MM.1S (cell line): Measurements from ENCODE around the gene HS6ST3.

Experiments used
- DNase-seq: peaks from one replicate; pipeline ENCODE4 v3.0.0-alpha.2; 2015
- H2AFZ ChIP-seq: fragments of 300-600 bp; sonication (generic); 2 replicates; pipeline ENCODE4 v1.6.0; 2016; ENCODE audit warnings: antibody characterized with exemption, low read length
- H3F3A ChIP-seq: fragments of 300-600 bp; sonication (generic); 2 replicates; pipeline ENCODE4 v1.6.1; 2016; ENCODE audit warnings: mild to moderate bottlenecking, antibody characterized with exemption, low read length, moderate library complexity, mixed read lengths; ENCODE audit not compliant: insufficient read depth
- H3K27ac ChIP-seq: fragments of 300-600 bp; sonication (generic); 2 replicates; pipeline ENCODE4 v1.5.1; 2016; ENCODE audit warnings: mild to moderate bottlenecking, low read length
- H3K27me3 ChIP-seq: fragments of 300-600 bp; sonication (generic); replicated peaks from 2 replicates; pipeline ENCODE4 v1.6.0; 2016; ENCODE audit warnings: low read length; ENCODE audit not compliant: insufficient read depth
- H3K36me3 ChIP-seq: fragments of 300-600 bp; sonication (generic); replicated peaks from 2 replicates; pipeline ENCODE4 v1.6.1; 2016; ENCODE audit warnings: mild to moderate bottlenecking, low read length, mixed read lengths; ENCODE audit not compliant: insufficient read depth
- H3K4me1 ChIP-seq: fragments of 300-600 bp; sonication (generic); 2 replicates; pipeline ENCODE4 v1.6.1; 2016; ENCODE audit warnings: low read length, mixed read lengths
- H3K4me2 ChIP-seq: fragments of 300-600 bp; sonication (generic); 2 replicates; pipeline ENCODE4 v1.6.0; 2016; ENCODE audit warnings: low read depth, low read length
- H3K4me3 ChIP-seq: fragments of 300-600 bp; sonication (generic); 2 replicates; pipeline ENCODE4 v1.5.1; 2016; ENCODE audit warnings: low read length, mixed read lengths
- H3K79me2 ChIP-seq: fragments of 300-600 bp; sonication (generic); 2 replicates; pipeline ENCODE4 v1.6.1; 2016; ENCODE audit warnings: mixed run types, low read length, mixed read lengths
- H3K9ac ChIP-seq: fragments of 300-600 bp; sonication (generic); 2 replicates; pipeline ENCODE4 v1.6.1; 2016; ENCODE audit warnings: low read length, mixed read lengths
- H3K9me2 ChIP-seq: fragments of 300-600 bp; sonication (generic); replicated peaks from 2 replicates; pipeline ENCODE4 v1.6.1; 2016; ENCODE audit warnings: mild to moderate bottlenecking, low read length, mixed read lengths; ENCODE audit not compliant: insufficient read depth
- H3K9me3 ChIP-seq: fragments of 300-600 bp; sonication (generic); replicated peaks from 2 replicates; pipeline ENCODE4 v1.6.1; 2016; ENCODE audit warnings: mild to moderate bottlenecking, low read length, mixed read lengths; ENCODE audit not compliant: insufficient read depth
- H4K20me1 ChIP-seq: fragments of 300-600 bp; sonication (generic); 2 replicates; pipeline ENCODE4 v1.6.1; 2016; ENCODE audit warnings: mild to moderate bottlenecking, low read length, moderate library complexity, mixed read lengths; ENCODE audit not compliant: insufficient read depth
- CTCF ChIP-seq: fragments of 300-600 bp; sonication (generic); IDR thresholded peaks from 2 replicates; pipeline ENCODE4 v1.5.1; 2016; ENCODE audit warnings: antibody characterized with exemption, low read length, mixed read lengths
- EZH2 ChIP-seq: fragments of 300-600 bp; sonication (generic); optimal IDR thresholded peaks from 2 replicates; pipeline ENCODE3; 2017; ENCODE audit warnings: low read depth, mild to moderate bottlenecking, antibody characterized with exemption, low read length, mixed read lengths
- EZH2phosphoT487 ChIP-seq: fragments of 300-600 bp; sonication (generic); IDR thresholded peaks from 2 replicates; pipeline ENCODE4 v1.6.1; 2018; ENCODE audit warnings: antibody characterized with exemption, low read length

HS6ST3 gene

DNA sequence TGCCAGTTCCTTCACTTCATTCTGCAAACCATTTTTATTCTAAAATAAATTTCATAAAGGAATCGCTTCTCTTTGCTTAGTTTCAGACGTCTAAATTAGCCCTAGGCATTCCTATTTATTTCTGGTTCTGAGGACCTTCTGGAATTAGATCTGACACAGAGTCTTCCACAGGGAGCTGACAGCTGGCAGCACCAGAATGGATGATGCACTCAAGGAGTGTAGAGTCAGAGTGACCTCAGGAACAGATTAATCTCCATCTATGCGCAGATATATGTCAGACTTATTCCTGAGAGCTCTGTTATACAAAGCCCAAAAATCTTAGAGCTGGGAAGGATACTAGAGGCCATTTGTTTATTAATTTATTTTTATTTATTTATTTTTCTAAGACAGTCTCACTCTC, 450.8 kb downstream of the HS6ST3 start:
- H3K9me2 ChIP-seq, result no peaks in the 10 kb centered on the region
- H3K79me2 ChIP-seq, result no peaks in the 10 kb centered on the region
- no peaks in the 10 kb centered on the region for H4K20me1 ChIP-seq
- TF ChIP-seq EZH2 (no peak), CTCF (no peak), EZH2phosphoT487 (no peak)
- H3K4me1 ChIP-seq, result no peaks in the 10 kb centered on the region
- H3K9ac ChIP-seq, result no peak overlapping the region
- no peak overlapping the region for H3K4me2 ChIP-seq
- H3K4me3 ChIP-seq, result no peak overlapping the region
- no peaks in the 10 kb centered on the region for H3K36me3 ChIP-seq
- no peaks in the 10 kb centered on the region for H3K27me3 ChIP-seq
- no peak for DNase-seq
- no peaks in the 10 kb centered on the region for H3F3A ChIP-seq
- H2AFZ ChIP-seq, result no peak overlapping the region
- H3K9me3 ChIP-seq, result no peaks in the 10 kb centered on the region
- H3K27ac ChIP-seq, result no peak overlapping the region

DNA sequence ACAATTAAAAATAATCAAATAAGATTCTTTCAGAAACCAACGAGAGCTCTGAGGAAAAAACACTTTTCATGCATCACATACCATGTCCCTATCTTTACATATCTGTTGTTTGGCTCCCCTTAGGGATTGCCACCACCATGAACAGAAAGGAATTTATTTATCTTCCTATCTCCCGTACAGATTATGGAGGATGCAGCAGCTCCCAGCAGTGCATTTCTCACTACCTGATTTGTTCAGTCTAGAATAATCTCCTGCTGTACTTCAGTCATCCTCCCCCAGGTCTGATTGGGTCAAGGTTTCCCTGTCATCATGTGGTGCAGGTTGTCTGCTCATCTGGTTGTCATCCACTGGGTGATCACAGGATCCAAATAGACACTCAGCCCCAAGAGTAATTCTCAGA, 453.1 kb downstream of the HS6ST3 start:
- H4K20me1 ChIP-seq, result no peaks in the 10 kb centered on the region
- H3K79me2 ChIP-seq, result no peaks in the 10 kb centered on the region
- no peak overlapping the region for H3K27ac ChIP-seq
- H3K27me3 ChIP-seq, result no peaks in the 10 kb centered on the region
- no peak overlapping the region for H3K4me2 ChIP-seq
- H3K4me3 ChIP-seq, result no peak overlapping the region
- no peak for DNase-seq
- H3K36me3 ChIP-seq, result no peaks in the 10 kb centered on the region
- H3K9me3 ChIP-seq, result no peaks in the 10 kb centered on the region
- TF ChIP-seq EZH2 (no peak), CTCF (no peak), EZH2phosphoT487 (no peak)
- H3F3A ChIP-seq, result no peaks in the 10 kb centered on the region
- H2AFZ ChIP-seq, result no peak overlapping the region
- no peaks in the 10 kb centered on the region for H3K9me2 ChIP-seq
- no peak overlapping the region for H3K9ac ChIP-seq
- H3K4me1 ChIP-seq, result no peaks in the 10 kb centered on the region

DNA sequence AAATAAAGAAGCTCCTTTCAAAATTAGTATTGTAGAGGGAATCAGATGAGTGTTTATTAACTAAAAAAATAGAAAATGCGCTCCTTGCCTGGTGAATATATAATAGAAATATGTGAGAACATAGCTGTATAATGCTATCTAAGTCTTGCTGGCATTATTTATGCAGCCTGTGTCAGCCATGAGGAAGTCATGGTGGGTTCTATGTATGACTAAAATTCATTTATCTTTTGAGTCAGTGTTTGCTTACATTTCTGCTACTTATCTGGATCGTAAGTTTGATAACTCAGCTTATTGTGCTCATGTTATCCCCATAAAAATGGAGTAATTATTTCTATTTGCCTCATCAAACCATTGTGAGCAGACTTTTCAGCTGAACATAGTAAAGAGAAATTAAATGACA, 455.1 kb downstream of the HS6ST3 start:
- Histone ChIP-seq H4K20me1 (no peaks in the 10 kb centered on the region), H3K4me3 (no peak overlapping the region), H3F3A (no peaks in the 10 kb centered on the region), H3K9ac (no peak overlapping the region), H3K9me3 (no peaks in the 10 kb centered on the region), H3K36me3 (no peaks in the 10 kb centered on the region), H3K27me3 (no peaks in the 10 kb centered on the region), H3K4me1 (no peaks in the 10 kb centered on the region), H3K4me2 (no peak overlapping the region), H3K79me2 (no peaks in the 10 kb centered on the region), H3K27ac (no peak overlapping the region), H2AFZ (no peak overlapping the region), H3K9me2 (no peaks in the 10 kb centered on the region)
- no peak for DNase-seq
- TF ChIP-seq EZH2 (no peak), CTCF (no peak), EZH2phosphoT487 (no peak)
